22Rv1 (cell line): ENCODE data around the gene ADNP.

Source experiments
- CTCF ChIP-seq: fragments of 450-650 bp; IDR thresholded peaks from 2 replicates; pipeline ENCODE4 v1.5.1; 2017; ENCODE audit warnings: mild to moderate bottlenecking
- ZFX ChIP-seq: fragments of 450-650 bp; IDR thresholded peaks from 2 replicates; pipeline ENCODE4 v1.6.1; 2017; ENCODE audit warnings: antibody characterized with exemption, borderline replicate concordance

GRCh38 chr20:50865114-50865513 lies 66.1 kb downstream of the ADNP start:
- no peak for TF ChIP-seq CTCF
- TF ChIP-seq ZFX, result no peak
